VCaP (cell line): ENCODE measurements around the gene AGBL1.

Source experiments
- H3K27ac ChIP-seq: fragments of 450-650 bp; 2 replicates; pipeline ENCODE4 v1.5.1; 2017
- CTCF ChIP-seq: fragments of 450-650 bp; conservative IDR thresholded peaks from 2 replicates; pipeline ENCODE4 v1.5.1; 2017; ENCODE audit warnings: mild to moderate bottlenecking, moderate library complexity

AGBL1 gene

GRCh38 chr15:86267892-86268291 is 188.2 kb downstream of the AGBL1 start:
- H3K27ac ChIP-seq: no peak overlapping the region
- no peak for TF ChIP-seq CTCF

GRCh38 chr15:86268558-86268957 is 188.9 kb downstream of the AGBL1 start:
- H3K27ac ChIP-seq: no peak overlapping the region
- no peak for TF ChIP-seq CTCF

GRCh38 chr15:86273309-86273708 is 193.6 kb downstream of the AGBL1 start:
- H3K27ac ChIP-seq: no peak overlapping the region
- TF ChIP-seq CTCF: no peak

GRCh38 chr15:86275361-86275760 is 195.7 kb downstream of the AGBL1 start:
- peak overlapping the region; percentile 54 for H3K27ac ChIP-seq
- TF ChIP-seq CTCF: no peak

GRCh38 chr15:86278586-86278985 is 198.9 kb downstream of the AGBL1 start:
- no peak for TF ChIP-seq CTCF
- no peak overlapping the region for H3K27ac ChIP-seq

GRCh38 chr15:86284635-86285034 is 205.0 kb downstream of the AGBL1 start:
- TF ChIP-seq CTCF: no peak

GRCh38 chr15:86295511-86295910 is 215.8 kb downstream of the AGBL1 start:
- no peak overlapping the region for H3K27ac ChIP-seq
- TF ChIP-seq CTCF: no peak

More at GRCh38 chr15:86284635-86285034, 205.0 kb downstream of the AGBL1 start:
- H3K27ac ChIP-seq: no peak overlapping the region

GRCh38 chr15:86296769-86297168 is 217.1 kb downstream of the AGBL1 start:
- TF ChIP-seq CTCF: no peak

More at GRCh38 chr15:86296769-86297168, 217.1 kb downstream of the AGBL1 start:
- no peak overlapping the region for H3K27ac ChIP-seq
